Spleen (tissue), 11 donors: ENCODE measurements around the gene SAMD3. TPM values are rescaled to one million over a fixed set of nuclear protein-coding genes. Genes with fewer than 3 reads are reported as not detected.

Source experiments
- DNase-seq: peaks from one replicate; pipeline ENCODE4 v3.0.0-alpha.2; 2020
- H3K27ac ChIP-seq, 8 donors: fragments of 200-600 bp; sonication (generic) in 7 of 8; 1 replicate in 4 of 8; 2 replicates in 4 of 8; pipeline versions ENCODE4 v1.5.0 to v1.8.0; 2016 to 2021; ENCODE audit warnings: inconsistent platforms in 4 of 8, mild to moderate bottlenecking in 4 of 8, moderate library complexity in 1 of 8
- H3K27me3 ChIP-seq, 7 donors: fragments of 200-600 bp; sonication (generic) in 6 of 7; replicated peaks in 1 of 7; 1 replicate in 4 of 7; 2 replicates in 3 of 7; pipeline versions ENCODE4 v1.5.0 to v1.8.0; 2016 to 2021; ENCODE audit warnings: inconsistent platforms in 3 of 7, mild to moderate bottlenecking in 1 of 7
- H3K36me3 ChIP-seq, 6 donors: fragments of 200-600 bp; sonication (generic) in 5 of 6; 1 replicate in 4 of 6; 2 replicates in 2 of 6; pipeline versions ENCODE4 v1.5.0 to v1.8.0; 2016 to 2021; ENCODE audit warnings: inconsistent platforms in 2 of 6
- H3K4me1 ChIP-seq, 6 donors: fragments of 200-600 bp; sonication (generic) in 5 of 6; 1 replicate in 3 of 6; 2 replicates in 3 of 6; pipeline versions ENCODE4 v1.5.0 to v1.8.0; 2016 to 2021; ENCODE audit warnings: inconsistent platforms in 3 of 6
- H3K4me3 ChIP-seq, 8 donors: fragments of 200-600 bp; sonication (generic) in 7 of 8; 1 replicate in 4 of 8; 2 replicates in 4 of 8; pipeline versions ENCODE4 v1.5.0 to v1.8.0; 2016 to 2021; ENCODE audit warnings: inconsistent platforms in 4 of 8, mild to moderate bottlenecking in 4 of 8, moderate library complexity in 2 of 8
- H3K9me3 ChIP-seq, 8 donors: fragments of 200-600 bp; sonication (generic) in 7 of 8; 1 replicate in 4 of 8; 2 replicates in 4 of 8; pipeline versions ENCODE4 v1.5.0 to v1.8.0; 2016 to 2021; ENCODE audit warnings: inconsistent platforms in 4 of 8
- POLR2A ChIP-seq, 3 donors: fragments of 450-650 bp; IDR thresholded peaks; one replicate each; pipeline ENCODE4 v1.5.1; 2017; ENCODE audit warnings: antibody characterized with exemption in 3 of 3, mild to moderate bottlenecking in 1 of 3
- POLR2AphosphoS5 ChIP-seq, 3 donors: sonication (generic); formaldehyde crosslinking; IDR thresholded peaks; one replicate each; pipeline ENCODE4 v1.5.1; 2017; ENCODE audit warnings: antibody characterized with exemption in 3 of 3
- WGBS, 5 donors: extraction: QIAGEN DNeasy Blood & Tissue Kit in 3 of 5; methylation state at CpG; one replicate each; pipeline versions ENCODE4 v1.1.5 to v1.1.7; 2013 to 2018; 5-methylcytosine and 5-hydroxymethylcytosine counted together
- intact Hi-C: fragments of 100-400 bp; cut with DNase I; formaldehyde crosslinking; loops from one replicate; pipeline ENCODE4 v1.15.0; 2023; ENCODE audit warnings: low total_unique reads
- polyA plus RNA-seq, 3 donors: library from polyadenylated mRNA; stranded (reverse); fragments of 200-250 nt; gene quantifications; one replicate each; pipeline ENCODE4 v1.2.1, GENCODE V29; 2013
- total RNA-seq, 7 donors: library from RNA; depleted of rRNA in 3 of 7; stranded (reverse); fragments of >200 nt in 3 of 7; fragmentation: NEBNext Ultra II Directional in 4 of 7; extraction: Animal tissue kit (Norgen Biotek cat#: 25700) in 4 of 7; gene quantifications; one replicate each; pipeline versions ENCODE4 v1.1.0 to v1.2.1, GENCODE V29; 2016 to 2021
- TF ChIP-seq, protein P1 (sequence below), 11 experiments: fragments of 200-600 bp in 7 of 11; fragments of 450-650 bp in 4 of 11; sonication (generic) in 4 of 11; IDR thresholded peaks in 8 of 11; conservative IDR thresholded peaks in 3 of 11; 1 replicate in 7 of 11; 2 replicates in 4 of 11; pipeline versions ENCODE4 v1.4.0 to v1.8.0; 2016 to 2021; ENCODE audit warnings: antibody characterized with exemption in 11 of 11, inconsistent platforms in 4 of 11, mild to moderate bottlenecking in 1 of 11
- donor health status: healthy with polysubstance abuse.
- donor health status: DM: no; HTN: no; CAD: no; lungs with moderate emphysema.
- donor health status: DM: no; HTN: no; CAD: no.
- donor health status: Bipolar disorder and iron deficiency.
- donor health status: healthy.
- donor health status: DM: no; HTN: no; CAD: no.
- donor health status: DM: yes; HTN: yes; CAD: no.

Gene SAMD3
- total and polyA plus RNA-seq, 10 donors = 2.1 to 31.4 (median 15.3) TPM

GRCh38 chr6:130215526-130215925 lies 7.2 kb downstream of the SAMD3 start:
- Histone ChIP-seq H3K9me3 (no peaks in the 10 kb centered on the region), H3K27ac (peak overlapping the region in 4 of 8 donors; percentile 31 to 56 (median 50)), H3K27me3 (no peaks in the 10 kb centered on the region), H3K4me3 (peak overlapping the region in 5 of 8 donors; percentile 11 to 57 (median 21)), H3K36me3 (no peaks in the 10 kb centered on the region), H3K4me1 (peaks cover 0 to 11% (median 1%) of the 10 kb centered on the region in 6 donors)
- DNase-seq = no peak
- WGBS, 5 donors = 0 to 11% (median 8%) methylated on average over 1 of the region's 1 CpG
- intact Hi-C loops = no loop called here
- no peak for TF ChIP-seq POLR2AphosphoS5 (IDR thresholded peaks at IDR 0.05)
- TF ChIP-seq POLR2A (IDR thresholded peaks at IDR 0.05) = no peak
- TF ChIP-seq, protein P1, sequence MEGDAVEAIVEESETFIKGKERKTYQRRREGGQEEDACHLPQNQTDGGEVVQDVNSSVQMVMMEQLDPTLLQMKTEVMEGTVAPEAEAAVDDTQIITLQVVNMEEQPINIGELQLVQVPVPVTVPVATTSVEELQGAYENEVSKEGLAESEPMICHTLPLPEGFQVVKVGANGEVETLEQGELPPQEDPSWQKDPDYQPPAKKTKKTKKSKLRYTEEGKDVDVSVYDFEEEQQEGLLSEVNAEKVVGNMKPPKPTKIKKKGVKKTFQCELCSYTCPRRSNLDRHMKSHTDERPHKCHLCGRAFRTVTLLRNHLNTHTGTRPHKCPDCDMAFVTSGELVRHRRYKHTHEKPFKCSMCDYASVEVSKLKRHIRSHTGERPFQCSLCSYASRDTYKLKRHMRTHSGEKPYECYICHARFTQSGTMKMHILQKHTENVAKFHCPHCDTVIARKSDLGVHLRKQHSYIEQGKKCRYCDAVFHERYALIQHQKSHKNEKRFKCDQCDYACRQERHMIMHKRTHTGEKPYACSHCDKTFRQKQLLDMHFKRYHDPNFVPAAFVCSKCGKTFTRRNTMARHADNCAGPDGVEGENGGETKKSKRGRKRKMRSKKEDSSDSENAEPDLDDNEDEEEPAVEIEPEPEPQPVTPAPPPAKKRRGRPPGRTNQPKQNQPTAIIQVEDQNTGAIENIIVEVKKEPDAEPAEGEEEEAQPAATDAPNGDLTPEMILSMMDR (IDR thresholded peaks at IDR 0.05 in 8 of 11, conservative IDR thresholded peaks at IDR 0.05 in 3 of 11) = no peak

- 9 to 40% (median 17%) methylated on average over 2 of the region's 2 CpGs for WGBS, 5 donors
- Histone ChIP-seq H3K36me3 (peaks cover 0 to 3% (median 0%) of the 10 kb centered on the region in 6 donors), H3K9me3 (no peaks in the 10 kb centered on the region), H3K27me3 (no peaks in the 10 kb centered on the region), H3K4me1 (peaks cover 0 to 11% (median 1%) of the 10 kb centered on the region in 6 donors), H3K4me3 (peak overlapping the region in 4 of 8 donors; percentile 4 to 57 (median 9)), H3K27ac (peak overlapping the region in 1 of 8 donors; percentile 33)
- no peak for DNase-seq
- TF ChIP-seq POLR2AphosphoS5 (IDR thresholded peaks at IDR 0.05) (no peak), POLR2A (IDR thresholded peaks at IDR 0.05) (no peak)
- TF ChIP-seq, protein P1 (IDR thresholded peaks at IDR 0.05 in 8 of 11, conservative IDR thresholded peaks at IDR 0.05 in 3 of 11) = no peak
- intact Hi-C loops = no loop called here
Measured at GRCh38 chr6:130212215-130212874, 10.4 kb downstream of the SAMD3 start.

DNA sequence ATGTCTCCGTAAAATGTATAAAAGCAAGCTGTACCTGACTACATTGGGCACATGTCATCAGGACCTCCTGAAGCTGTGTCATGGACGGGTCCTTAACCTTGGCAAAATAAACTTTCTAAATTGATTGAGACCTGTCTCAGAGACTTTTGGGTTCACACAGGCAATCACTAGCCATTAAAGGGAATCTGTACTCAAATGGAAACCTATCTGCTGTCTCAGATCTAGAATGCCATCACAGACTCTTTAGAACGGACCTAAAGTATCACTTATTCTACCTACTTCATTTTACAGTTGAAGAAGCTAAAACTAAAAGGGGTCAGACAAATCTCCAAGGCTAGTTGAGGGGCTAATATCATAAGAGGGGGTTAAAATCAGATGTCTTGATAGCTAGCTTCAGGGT lies 11.1 kb downstream of the SAMD3 start:
- Histone ChIP-seq H3K9me3 (no peaks in the 10 kb centered on the region), H3K4me1 (peaks cover 0 to 11% (median 1%) of the 10 kb centered on the region in 6 donors), H3K36me3 (peaks cover 0 to 3% (median 0%) of the 10 kb centered on the region in 6 donors), H3K4me3 (peak overlapping the region in 2 of 8 donors; percentile 11 to 25), H3K27ac (no peak overlapping the region), H3K27me3 (no peaks in the 10 kb centered on the region)
- no peak for DNase-seq
- TF ChIP-seq POLR2A (IDR thresholded peaks at IDR 0.05) (no peak), POLR2AphosphoS5 (IDR thresholded peaks at IDR 0.05) (no peak)
- TF ChIP-seq, protein P1 (IDR thresholded peaks at IDR 0.05 in 8 of 11, conservative IDR thresholded peaks at IDR 0.05 in 3 of 11) = no peak
- 71 to 79% (median 75%) methylated on average over 3 of the region's 3 CpGs for WGBS, 5 donors
- intact Hi-C loops = no loop called here

- WGBS, 5 donors = 86 to 90% (median 90%) methylated on average over 10 of the region's 10 CpGs
- H3K36me3 ChIP-seq = peaks cover 0 to 3% (median 0%) of the 10 kb centered on the region in 6 donors
Measured at GRCh38 chr6:130207979-130208649, 14.6 kb downstream of the SAMD3 start.

More at GRCh38 chr6:130207979-130208649, 14.6 kb downstream of the SAMD3 start:
- H3K4me3 ChIP-seq = no peak overlapping the region
- peak overlapping the region in 1 of 8 donors; percentile 13 for H3K27ac ChIP-seq
- H3K9me3 ChIP-seq = no peaks in the 10 kb centered on the region
- H3K27me3 ChIP-seq = no peaks in the 10 kb centered on the region
- TF ChIP-seq, protein P1 (IDR thresholded peaks at IDR 0.05 in 8 of 11, conservative IDR thresholded peaks at IDR 0.05 in 3 of 11) = no peak
- TF ChIP-seq POLR2A (IDR thresholded peaks at IDR 0.05) (no peak), POLR2AphosphoS5 (IDR thresholded peaks at IDR 0.05) (no peak)
- intact Hi-C loops = no loop called here
- H3K4me1 ChIP-seq = no peaks in the 10 kb centered on the region
- DNase-seq = no peak
